Nucleus accumbens (tissue), 56 donors: ENCODE data around the gene DAZAP1.

ENCODE experiments used
- DNase-seq, 56 donors: peaks; one replicate each; lab custom pipeline; 2025; lab: John Stamatoyannopoulos, UW

Gene DAZAP1

GRCh38 chr19:1481224-1481892 lies 74.0 kb downstream of the DAZAP1 start:
- no peak for DNase-seq

GRCh38 chr19:1481893-1482360 lies 74.5 kb downstream of the DAZAP1 start:
- DNase-seq: no peak

- no peak for DNase-seq
Measured at GRCh38 chr19:1482361-1483130, 75.2 kb downstream of the DAZAP1 start.

GRCh38 chr19:1483131-1483978 lies 76.0 kb downstream of the DAZAP1 start:
- DNase-seq: no peak

- DNase-seq: no peak
Measured at GRCh38 chr19:1483979-1484428, 76.6 kb downstream of the DAZAP1 start.
